NCI-H774 (cell line): ENCODE results near the gene DLL4.

Experiments used
- DNase-seq: peaks from one replicate; lab custom pipeline; 2025; lab: John Stamatoyannopoulos, UW

The DLL4 gene

DNA sequence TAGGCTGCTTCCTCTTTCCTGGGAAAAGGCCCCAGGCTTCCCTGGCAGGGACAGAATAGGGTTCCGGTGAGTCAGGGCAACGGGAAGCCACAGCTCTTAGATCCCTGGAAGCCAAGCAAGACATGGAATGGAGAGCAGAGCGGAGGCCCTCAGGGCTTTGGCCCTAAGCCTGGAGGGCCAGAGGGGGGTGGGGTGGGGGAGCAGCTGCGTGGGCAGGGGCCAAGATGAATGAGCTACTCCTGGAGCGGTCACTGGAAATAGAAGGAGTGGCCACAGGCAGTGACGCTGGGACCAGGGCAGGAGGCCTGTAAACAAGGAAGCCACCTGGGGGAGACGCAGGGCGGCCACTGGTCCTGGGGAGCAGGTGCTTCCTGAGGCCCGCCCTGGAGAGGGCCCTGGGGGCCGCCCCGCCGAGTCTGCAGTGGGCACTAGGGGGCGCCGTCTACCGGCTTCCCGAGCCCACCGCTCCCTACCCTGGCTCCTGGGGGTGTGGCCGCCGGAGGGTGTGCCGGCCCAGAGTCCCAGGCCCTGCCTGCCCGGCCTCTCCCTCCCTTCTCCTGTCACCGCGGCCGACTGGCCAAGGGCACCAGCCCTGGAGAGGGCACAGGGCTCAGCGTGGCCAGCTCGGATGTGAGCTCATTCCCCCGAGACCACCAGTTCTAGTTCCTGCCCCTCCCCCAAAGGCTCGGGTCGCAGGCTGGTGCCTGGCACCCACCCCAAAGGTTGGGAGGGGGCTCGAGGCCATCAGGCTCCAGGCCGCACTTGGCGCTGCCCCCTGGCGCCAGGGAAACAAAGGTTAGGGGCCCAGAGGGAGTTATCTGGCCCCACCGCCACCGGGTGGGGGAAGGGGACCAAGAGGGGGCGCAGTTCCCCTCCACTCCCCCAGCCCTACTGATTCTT is 22.8 kb upstream of the DLL4 start:
- DNase-seq = peak; percentile 91

DNA sequence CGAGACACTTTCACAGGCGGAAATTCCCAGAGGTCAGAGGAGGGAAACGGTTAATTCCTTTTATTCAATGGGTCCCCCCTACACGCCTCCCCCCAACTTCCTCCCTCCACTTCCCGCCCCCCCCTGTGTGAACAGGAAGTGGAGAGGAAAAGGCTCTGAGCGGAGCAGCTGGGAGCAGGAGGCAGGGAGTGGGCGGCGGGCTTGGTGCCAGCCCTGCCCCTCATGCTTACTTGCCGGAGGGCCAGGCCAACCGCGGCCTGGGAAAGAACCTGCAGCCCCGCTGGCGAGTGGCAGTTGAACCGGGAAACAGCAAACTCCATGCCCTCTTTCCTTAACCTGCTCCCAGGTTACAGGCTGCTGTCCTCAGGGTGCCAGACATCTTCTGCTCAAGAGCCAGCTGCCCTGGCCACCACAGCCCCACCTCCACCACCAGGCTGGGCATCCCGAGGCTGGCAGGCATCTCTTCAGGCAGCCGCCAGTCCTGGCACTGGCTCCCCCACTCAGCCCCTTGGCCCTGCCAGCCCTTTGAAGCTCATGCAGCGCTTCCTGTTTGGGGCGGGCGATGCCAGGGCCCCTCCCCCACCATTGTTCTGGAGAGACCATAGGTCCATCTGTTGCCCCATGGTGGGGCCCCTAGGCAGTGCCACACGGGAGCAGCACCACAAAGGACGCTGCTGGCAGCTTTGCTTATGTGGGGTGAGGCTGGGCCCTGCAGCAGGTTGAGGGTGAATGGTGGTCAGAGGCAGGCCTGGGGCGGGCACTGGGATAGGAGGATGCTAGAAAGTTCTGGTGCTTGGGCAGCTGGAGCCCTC is 21.9 kb upstream of the DLL4 start:
- peak; percentile 68 for DNase-seq

DNA sequence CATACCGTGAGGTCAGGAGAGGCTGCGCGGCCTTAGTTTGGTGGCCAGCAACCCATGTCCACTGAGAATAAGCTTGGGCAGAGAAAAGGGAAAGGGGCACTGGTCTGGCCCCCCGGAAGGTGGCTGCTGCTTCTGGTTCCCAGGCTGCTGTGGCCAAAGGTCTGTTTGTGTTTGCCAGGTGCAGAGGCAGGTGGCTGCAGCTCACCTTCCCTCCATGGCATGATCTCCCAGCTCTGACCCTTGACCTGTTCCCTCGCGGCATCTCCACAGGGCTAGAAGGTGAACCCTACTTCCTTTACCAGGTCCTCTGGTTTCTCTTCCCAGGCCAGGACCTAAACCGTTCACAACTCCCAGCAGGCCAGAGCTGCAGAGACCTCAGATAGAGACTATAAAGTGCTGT is 21.0 kb upstream of the DLL4 start:
- no peak for DNase-seq

DNA sequence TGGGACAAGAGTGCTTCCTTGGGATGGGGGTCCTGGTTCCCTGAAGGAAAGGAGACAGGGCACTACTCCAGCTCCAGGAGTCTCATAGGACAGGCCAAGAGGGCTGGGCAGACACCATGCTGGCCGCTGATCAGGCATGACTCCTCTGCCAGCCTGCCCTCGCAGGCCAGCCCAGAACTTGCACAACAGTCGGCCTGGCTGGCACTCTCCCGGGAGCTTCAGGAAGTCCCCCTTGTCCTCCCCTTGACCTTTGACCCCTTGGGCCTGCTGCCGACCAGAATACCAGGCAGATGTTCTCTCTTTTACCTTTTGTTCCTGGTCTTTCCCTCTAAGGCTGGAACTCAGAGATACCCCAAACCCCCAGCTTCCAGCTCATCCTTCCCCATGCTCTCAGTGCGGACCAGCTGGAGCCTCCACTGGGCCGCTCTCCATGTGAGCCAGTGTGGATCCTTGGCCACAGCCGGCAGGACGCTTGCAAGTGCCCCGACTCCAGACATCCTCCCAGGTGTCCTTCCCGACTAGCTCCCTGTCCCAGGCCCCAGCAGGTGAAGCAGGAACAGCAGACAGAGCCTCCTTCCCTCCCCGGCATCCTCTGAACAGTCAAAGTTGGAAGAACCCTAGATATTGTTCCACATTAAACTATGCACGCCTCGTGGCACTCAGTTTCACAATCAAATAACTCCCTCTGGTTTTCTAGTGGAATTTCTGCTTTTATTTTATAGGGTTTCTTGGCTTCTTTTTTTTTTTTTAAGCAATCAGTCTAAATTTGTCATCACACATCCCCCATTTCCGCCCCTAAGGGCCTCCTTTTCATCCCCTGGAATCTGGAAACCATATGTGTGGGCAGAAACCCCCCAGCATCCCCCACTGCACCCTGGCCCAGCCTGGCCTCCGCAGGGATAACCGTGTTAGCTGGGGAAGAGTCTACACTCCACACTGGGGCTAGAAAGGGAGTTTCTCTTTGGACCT is 19.2 kb upstream of the DLL4 start:
- no peak for DNase-seq

DNA sequence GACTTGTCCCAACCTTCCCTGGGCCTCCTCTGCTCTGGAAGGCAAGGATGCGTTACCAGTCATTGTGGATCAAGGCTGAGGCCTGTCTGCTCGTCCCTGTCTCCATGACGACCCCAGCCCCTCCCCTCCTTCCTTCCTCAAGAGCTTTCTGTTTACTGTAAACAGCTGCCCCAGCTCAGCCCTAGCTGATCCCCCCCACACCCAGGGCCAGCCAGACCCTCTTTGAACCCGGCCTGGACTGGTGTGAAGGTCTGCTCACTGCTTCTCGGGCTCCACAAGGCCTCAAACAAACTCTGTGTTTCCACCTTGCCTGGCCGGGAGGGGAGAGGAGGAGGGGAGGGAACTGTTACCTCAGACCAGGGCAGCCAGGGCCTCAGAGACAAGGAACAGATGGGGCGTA is 18.0 kb upstream of the DLL4 start:
- DNase-seq = no peak

DNA sequence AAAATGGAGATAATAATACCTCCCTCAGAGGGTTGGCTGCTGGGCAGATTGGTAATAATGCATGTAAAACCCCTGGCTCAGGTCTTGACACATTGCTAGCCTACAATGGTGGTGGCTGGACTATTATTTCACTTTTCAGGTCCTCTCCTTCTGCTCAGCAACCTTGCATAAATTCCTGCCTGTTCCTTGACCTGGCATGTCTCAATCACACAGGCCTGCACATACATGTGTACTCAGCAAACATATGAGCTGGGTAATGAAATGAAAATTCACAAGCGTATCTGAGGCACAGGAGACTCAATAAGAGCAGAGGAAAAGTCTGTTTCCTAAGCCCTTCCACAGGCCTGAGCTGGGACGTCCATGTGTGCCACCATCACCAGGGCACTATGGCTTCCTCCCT is 17.4 kb upstream of the DLL4 start:
- no peak for DNase-seq

DNA sequence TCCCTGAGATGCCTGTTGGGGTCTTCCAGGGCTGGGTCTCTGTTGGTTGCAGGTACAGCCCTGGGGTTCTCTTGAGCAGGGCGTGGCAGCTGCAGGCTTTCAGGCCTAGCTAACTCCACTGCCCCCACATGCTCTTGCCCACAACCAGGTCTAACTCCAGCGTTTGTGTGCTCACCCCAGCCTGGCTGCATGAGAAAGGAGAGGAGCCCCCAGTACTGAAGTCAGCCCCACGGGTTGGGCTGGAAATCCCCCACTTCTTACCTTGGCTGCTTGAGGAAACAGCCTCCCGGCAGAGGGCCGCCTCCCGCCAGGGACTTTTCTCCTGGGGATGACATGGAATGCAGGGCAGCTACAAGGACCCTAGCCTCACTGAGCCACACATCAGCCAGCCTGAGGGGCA is 16.7 kb upstream of the DLL4 start:
- DNase-seq = no peak

DNA sequence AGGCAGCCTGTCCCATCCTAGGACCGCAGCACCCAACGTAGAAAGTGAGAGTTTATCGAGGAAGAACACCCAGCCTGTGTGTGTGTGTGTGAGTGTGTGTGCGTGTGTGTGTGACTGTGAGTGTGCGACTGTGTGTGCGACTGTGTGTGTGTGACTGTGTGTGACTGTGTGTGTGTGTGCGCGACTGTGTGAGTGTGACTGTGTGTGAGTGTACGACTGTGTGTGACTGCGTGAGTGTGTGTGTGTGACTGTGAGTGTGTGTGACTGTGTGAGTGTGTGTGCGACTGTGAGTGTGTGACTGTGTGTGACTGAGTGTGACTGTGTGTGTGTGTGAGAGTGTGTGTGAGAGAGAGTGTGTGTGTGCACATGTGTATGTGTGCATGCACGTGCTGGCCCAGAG is 15.1 kb upstream of the DLL4 start:
- no peak for DNase-seq

DNA sequence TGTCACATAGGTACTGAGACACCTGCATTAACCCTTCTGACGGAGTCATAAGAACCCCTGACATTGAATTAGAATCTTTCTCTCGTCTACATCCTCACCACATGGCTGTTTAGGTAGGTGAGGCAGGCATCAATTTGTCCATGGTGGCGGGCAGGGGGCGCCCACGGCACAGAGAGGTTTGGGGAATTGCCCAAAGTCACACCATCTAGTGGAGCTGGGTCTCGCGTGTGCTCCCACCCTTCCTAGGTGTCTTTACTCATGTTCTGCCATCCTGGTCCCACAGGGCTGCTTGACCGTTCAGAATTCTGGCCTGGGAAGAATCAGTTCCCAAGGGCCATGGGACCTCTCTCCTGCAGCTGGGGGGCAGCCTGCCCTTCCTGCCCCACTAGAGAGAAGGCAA is 14.7 kb upstream of the DLL4 start:
- no peak for DNase-seq

DNA sequence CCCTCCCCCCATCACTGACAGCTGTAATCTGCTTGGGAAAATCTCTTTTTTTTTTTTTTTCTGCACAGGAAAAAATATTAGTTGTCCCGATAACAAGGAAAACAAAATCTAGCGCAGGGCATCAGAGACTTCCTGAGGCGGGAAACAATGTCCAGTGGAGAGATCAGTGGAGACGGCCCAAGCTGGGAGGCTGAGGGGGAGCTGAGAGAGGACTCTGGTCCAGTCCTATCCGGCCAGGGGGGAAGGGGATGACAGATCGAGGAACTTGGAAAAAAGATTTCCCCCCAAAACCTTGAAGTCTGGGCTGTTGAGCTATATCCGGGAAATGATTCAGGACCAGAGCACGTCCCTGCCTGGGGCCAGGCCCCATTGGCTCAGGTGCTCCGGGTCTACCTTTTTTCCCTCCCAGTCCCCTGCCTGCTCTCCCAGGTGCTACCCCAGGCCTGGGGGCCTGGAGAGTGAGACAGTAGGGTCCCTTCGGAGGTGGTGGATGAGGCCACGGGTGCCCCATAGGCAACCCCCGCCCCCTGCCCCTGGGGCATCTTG is 14.0 kb upstream of the DLL4 start:
- no peak for DNase-seq

DNA sequence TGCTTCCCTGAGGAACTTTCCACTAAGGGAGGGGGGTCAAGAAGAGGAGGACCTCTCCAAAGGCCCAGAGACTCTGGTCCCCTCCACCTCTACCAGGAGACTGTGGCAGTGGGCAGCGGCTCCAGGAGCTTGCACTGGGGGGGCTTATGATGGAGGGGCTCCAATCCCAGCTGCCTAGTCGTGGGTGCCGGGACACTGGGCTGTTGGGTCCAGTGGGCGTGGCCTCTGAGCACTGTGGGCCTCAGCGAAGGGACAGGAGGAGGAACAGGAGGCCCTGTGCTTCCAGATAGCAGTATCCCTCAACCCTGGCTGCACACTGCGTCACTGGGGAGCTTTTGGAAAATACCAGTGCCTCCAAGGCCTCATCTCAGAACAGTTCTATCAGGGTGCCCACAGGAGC is 13.5 kb upstream of the DLL4 start:
- DNase-seq = no peak

DNA sequence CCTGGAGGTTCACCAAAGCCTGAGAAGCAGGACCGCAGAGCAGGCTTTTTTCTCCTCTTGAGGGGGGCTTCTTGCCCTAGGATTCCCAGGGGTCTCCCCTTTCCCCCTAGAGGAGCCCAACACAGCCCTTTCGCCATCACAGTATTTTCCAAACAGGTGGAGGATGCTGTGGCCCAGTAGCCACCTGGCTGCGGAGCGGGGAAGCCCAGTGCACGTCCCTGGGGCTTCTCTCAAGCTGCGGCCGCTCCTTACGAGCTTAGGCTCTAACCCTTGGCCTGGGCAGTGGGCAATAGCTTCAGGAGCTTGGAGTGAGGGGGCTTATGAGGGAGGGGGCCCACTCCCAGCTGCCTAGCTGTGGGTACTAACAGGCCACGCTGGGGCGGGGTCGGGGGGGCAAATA is 11.6 kb upstream of the DLL4 start:
- no peak for DNase-seq

DNA sequence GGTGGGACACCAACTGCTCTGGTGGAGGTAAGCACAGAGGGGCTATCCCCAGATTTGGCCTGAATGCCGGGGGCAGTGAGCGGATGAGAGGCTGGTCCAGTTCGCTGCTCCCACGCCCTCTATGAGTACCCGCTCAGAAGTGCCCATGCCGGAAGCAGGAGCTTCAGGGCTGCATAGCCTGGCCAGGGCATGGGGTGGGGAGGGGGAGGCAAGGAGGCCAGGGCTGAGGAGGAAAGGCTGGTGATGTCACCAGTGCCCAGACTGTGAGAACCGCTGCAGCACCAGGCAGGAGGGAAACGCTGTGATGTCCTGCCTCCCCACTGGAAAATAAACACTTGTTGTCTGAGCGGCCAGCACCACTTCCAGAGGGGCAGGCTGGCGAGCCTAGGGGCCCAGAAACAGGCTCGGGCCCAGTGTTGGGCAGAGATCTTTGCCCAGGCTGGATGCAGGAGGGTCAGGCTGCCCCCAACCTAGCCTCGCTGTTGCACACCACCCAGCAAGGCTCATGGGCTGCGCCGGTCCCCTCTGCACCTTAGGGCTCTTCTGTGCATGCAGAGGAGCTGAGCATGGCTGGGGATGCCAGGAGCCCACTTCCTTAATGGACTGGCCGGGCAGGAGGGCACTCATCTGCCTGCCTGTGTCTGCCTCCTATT is 10.9 kb upstream of the DLL4 start:
- DNase-seq = peak; percentile 23

DNA sequence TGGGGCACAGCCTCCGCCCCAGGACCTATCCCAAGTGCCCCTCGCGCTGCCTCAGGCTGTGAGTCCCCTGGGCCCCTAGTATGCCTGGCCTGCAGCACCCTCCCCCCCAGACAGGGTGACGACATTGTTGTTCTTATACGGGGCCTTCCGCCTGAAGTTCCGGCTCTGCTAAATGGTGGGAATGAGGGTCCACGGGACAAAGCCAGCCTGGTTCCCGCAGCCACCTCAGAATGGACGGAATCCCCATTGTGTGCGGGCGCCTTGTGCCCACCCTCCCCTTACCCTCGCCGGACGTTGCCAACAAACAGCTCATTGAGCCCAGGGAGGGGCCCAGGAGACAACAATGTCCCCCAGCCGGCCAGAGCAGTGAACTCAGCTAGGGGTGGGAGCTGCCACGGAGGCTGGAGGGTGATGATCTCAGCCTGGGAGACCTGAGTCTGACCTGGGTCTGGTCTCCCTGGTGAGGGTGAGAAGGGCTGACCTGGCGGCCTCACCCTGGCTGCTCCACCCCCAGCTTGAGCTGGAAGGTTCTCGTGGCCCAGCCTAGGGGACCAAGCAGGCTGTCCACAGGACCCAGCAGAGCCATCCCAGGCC is 10.2 kb upstream of the DLL4 start:
- DNase-seq = no peak

DNA sequence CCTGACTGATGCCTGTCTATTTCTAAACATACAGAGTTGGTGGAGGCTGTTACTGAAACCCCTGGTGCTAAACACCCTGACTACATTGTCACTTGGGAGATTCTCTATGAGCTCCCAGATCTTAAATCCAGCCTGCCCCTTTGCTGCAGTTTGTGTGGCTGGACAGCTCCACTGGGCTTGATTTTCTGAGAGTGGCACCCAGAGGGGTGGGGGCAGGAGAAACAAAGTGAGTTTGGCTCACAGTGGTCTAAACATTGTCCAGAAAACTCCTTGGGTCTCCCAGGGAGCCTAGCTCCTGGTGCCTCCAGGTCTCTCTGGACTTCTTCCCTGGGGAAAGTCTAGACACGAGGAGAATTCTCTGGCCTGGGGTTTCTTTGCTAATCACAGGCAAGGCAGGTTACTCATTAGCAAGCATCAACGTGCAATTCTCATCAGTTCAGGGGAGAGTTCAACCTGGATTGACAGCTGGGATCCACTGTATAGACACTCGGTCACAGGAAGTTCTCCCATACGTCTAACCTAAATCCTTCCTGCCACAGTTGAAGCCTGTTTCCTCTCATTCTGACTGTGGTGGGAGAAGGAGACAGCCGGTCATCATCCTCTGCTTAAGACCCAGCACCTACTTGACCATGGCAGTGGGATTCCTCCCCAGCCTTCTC is 7.1 kb upstream of the DLL4 start:
- DNase-seq = no peak

DNA sequence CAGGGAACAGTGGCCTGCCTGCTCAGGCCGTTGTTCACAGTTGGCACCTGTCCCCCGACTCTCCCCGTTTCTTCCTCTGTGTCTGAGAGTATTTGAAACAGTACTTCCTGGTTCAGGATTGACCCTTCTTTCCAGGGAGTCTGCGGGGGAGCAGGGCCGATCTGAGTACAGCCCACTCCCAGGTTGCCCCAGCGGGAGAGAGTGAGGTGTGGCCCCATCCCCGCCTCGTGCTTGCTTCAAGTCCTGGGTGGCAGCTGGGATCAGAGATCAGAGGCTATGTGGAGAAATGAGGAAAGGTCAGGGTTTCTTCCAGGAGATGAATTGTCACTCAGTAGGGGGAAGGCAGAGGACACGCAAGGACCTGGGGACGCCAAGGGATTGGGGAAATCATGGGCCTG is 6.5 kb upstream of the DLL4 start:
- DNase-seq = no peak

DNA sequence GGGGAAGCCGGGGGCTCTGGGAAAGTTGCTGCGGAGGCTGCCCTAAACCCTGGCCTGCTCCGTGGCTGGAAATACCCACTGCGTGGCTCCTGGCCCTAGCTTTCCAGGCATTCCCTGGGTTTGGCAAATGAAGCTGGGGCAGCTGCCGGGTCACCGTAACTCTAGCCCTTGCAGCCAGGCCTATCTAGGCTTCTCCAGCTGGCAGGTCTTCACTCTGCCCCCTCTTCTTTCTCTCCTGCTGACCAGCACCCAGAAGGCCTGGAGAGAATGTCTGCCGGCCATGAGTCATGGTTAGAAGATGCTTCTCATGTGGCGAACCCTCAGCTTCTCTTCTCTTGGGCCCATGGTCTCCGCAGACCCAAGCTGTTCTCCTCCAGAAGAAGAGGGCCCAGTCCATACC is 5.6 kb upstream of the DLL4 start:
- DNase-seq = no peak

DNA sequence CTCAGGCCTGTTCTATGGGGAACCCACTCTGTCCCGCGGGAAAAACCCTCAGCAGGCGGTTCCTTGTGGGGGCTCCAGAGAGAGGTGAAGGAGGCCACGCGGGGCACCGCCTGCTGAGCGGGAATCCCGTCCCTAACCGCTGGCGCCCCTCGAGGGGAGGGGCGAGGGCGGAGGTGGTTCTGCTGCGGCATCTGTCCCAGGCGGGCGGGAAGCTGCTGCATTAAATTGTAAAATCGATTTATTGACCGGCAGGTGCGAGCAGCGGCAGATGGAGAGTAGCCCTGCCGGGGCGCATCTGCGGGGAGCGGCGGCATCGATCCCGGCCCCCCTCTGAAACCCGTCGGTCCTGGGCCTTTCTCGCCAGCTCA is 3.7 kb upstream of the DLL4 start:
- DNase-seq = no peak

DNA sequence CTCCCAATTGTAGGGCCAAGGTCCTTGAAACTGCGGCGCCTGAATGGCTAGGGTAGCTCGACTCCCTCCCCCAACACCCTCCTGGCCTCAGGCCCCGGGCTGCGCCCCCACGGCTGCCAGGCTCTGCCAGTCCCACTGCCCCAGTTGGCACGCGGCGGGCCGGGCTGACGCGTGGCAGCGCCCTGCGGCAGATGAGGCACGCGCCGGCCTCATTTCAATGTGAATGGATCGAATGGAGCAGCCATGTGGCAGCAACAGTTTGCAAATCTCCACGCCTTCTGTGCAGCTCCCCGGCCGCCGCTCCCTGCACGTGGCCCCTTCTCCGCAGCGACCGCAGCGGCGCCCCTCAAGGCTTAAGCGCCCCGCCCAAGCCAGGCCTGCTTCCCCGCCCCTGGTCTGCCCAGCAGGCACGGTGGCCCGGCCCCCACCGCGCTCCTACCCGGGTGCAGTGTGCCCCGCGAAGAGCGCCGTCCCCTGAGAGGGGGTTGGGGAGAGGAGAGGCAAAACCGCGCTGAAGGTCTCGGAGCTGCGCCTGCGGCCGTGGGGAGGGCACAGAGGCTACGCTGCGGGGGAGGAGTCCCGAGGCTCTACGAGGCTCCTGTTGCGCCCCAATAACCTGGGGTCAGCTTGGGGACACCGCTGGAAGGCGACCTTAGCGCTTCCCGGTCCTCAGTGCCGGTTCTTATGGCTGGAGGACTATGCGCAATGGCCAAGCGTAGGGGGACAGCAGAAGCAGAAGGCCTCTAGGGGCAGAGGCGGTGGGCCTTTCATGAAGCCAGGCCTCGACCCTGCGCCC is 3.1 kb upstream of the DLL4 start:
- peak; percentile 55 for DNase-seq
